WTC11 (cell line): ENCODE data around the gene ANAPC1.
"Not testable (repeated sequence)": the region's sequence is repeated elsewhere in the genome, so short reads cannot be mapped to it uniquely, and the experiment has no call there.

ENCODE experiments used
- JAZF1 ChIP-seq: fragments of 250-450 bp; sonication (Bioruptor Pico); IDR thresholded peaks from 2 replicates; pipeline ENCODE4 v1.9.0; 2021; ENCODE audit warnings: moderate library complexity, mild to moderate bottlenecking, inconsistent platforms
- TEAD4 ChIP-seq: sonication (generic); formaldehyde crosslinking; IDR thresholded peaks from 2 replicates; pipeline ENCODE4 v1.8.0; 2022; ENCODE audit warnings: mild to moderate bottlenecking, missing genetic modification reagents
- TF ChIP-seq, protein P1 (sequence below): fragments of 200-600 bp; IDR thresholded peaks from 2 replicates; pipeline ENCODE4 v1.8.0; 2022; ENCODE audit warnings: antibody characterized with exemption
- TF ChIP-seq, protein P2 (sequence below): sonication (generic); formaldehyde crosslinking; IDR thresholded peaks from 2 replicates; pipeline ENCODE4 v1.8.0; 2022; ENCODE audit warnings: mild to moderate bottlenecking, missing genetic modification reagents

DNA sequence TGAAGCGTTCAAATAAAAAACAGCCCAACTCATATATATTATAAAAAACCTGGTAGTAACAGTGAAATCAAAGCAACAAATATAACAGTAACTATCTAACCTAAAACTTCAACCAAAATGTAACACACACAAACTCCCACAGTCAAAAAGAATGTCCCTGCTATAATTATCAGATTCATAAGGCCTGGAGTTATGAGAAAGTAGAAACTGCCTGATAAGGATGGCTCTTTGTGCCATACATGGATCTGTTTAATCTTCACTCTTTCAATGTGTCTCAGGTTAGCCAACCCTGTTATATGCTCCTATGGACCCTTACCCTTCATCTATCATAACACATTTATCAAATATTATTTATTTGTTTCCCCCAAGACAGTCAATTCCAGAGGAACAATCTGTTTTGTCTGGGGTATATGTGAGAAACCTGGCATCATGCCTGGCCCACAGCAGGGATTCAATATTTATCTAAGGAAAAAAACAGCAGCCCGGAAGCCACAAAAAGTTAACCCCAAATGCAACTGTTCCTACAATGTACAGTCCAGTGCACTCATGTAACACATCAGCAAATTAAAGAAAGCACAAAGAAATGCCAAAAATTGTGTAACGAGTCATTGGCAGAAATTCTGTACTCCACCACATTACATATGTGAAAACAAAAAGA, 44.2 kb downstream of the ANAPC1 start:
- TF ChIP-seq, protein P1, sequence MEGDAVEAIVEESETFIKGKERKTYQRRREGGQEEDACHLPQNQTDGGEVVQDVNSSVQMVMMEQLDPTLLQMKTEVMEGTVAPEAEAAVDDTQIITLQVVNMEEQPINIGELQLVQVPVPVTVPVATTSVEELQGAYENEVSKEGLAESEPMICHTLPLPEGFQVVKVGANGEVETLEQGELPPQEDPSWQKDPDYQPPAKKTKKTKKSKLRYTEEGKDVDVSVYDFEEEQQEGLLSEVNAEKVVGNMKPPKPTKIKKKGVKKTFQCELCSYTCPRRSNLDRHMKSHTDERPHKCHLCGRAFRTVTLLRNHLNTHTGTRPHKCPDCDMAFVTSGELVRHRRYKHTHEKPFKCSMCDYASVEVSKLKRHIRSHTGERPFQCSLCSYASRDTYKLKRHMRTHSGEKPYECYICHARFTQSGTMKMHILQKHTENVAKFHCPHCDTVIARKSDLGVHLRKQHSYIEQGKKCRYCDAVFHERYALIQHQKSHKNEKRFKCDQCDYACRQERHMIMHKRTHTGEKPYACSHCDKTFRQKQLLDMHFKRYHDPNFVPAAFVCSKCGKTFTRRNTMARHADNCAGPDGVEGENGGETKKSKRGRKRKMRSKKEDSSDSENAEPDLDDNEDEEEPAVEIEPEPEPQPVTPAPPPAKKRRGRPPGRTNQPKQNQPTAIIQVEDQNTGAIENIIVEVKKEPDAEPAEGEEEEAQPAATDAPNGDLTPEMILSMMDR: not testable (repeated sequence)
- not testable (repeated sequence) for TF ChIP-seq TEAD4, JAZF1 (CRISPR knock-in tag)
- TF ChIP-seq, protein P2, sequence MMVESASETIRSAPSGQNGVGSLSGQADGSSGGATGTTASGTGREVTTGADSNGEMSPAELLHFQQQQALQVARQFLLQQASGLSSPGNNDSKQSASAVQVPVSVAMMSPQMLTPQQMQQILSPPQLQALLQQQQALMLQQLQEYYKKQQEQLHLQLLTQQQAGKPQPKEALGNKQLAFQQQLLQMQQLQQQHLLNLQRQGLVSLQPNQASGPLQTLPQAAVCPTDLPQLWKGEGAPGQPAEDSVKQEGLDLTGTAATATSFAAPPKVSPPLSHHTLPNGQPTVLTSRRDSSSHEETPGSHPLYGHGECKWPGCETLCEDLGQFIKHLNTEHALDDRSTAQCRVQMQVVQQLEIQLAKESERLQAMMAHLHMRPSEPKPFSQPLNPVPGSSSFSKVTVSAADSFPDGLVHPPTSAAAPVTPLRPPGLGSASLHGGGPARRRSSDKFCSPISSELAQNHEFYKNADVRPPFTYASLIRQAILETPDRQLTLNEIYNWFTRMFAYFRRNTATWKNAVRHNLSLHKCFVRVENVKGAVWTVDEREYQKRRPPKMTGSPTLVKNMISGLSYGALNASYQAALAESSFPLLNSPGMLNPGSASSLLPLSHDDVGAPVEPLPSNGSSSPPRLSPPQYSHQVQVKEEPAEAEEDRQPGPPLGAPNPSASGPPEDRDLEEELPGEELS (CRISPR knock-in tag): not testable (repeated sequence)
